Hepatic stellate cell (primary cell): ENCODE data around the gene ROBO2.

Experiments used
- DNase-seq: peaks from one replicate; pipeline ENCODE4 v3.0.0; 2011; ENCODE audit warnings: low spot score

Gene ROBO2

DNA sequence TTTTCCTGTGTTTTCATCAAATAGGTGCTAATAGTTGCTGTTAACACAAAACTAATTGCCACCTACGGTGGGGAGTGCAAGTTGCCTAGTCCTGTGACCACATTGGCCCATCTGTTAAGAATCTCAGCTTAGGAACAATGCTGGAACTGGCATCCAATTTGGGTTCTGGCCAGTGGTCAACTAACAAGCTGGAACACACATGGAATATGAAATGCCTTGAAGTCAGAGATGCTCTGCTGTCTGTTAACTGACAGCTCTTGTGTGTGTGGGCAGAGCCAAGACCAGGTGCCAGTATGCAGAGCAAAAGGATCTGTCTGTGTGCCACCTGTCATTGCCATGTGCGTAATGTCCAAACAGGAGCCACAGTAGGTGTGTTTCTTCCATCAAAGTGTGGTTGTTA lies 460.8 kb downstream of the ROBO2 start:
- DNase-seq = no peak

DNA sequence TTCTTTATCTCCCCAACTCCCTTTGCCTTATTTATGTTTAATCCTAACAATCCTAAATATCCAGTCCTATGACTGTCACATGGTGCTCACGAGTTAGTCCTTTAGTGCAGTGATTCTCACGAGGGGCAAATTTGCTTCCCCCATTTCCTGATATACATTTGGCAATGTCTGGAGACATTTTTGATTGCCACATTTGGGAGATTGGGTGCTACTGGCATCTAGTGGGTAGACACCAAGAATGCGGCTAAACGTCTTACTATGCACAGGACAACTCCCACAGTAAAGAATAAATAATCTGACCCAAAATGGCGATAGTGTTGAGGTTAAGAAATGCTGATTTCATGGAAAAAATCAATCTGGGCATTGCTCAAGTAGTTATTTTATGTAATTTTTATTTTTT lies 466.5 kb downstream of the ROBO2 start:
- DNase-seq = no peak

DNA sequence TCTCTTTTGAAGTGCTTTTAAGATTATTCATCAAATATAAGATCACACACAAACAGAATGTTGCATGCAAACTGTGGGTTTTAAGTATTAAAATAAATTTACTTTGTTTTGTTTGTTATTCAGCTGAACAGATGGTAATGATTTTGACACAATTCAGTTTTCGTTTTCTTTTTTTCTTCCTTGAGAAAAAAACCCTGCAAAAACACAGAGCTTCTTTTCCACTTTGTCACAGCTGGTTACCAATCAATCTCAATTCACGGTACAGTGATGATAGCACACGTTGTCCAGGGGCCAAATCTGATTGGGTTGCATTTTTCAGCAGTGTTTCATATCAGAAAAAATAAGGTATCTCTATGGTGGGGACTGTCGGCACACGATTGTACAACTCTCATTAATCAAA lies 473.6 kb downstream of the ROBO2 start:
- DNase-seq = no peak

DNA sequence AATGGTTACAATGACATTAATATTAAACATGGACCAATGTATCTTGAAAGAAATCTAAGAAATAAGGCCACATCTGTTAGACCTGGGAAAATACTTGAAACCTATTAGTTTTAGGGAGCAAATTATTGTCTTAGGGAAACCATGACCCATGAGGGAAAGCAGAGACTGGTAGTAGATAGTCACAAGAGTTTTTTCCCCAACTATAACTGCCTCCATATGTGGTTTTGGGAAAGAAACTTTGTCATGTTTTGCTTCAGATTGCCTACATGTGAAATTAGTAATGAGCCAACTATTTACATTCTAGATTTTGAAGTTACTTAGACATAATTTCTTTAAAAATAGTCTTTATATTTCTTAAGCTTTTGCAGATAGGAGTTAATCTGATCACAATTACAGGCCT lies 474.9 kb downstream of the ROBO2 start:
- no peak for DNase-seq

DNA sequence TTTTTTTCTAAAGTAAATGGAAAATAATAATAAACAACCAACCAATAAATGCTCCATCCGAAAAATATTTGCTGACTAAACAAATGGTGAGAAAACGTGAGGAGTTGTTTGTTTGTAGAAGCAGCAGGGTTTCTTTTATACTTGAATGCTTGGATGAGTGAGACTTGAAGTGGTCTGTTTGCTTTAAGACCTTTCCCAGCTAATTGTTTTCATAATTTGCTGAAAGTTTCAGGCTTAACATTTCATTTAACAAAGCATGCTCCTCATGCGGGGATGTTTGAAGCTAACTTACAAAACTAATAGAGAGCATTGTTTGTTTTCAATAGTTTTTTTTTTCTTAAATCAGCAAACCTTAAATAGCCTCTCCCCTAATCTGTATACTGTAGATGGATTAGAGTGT lies 484.6 kb downstream of the ROBO2 start:
- DNase-seq = no peak

DNA sequence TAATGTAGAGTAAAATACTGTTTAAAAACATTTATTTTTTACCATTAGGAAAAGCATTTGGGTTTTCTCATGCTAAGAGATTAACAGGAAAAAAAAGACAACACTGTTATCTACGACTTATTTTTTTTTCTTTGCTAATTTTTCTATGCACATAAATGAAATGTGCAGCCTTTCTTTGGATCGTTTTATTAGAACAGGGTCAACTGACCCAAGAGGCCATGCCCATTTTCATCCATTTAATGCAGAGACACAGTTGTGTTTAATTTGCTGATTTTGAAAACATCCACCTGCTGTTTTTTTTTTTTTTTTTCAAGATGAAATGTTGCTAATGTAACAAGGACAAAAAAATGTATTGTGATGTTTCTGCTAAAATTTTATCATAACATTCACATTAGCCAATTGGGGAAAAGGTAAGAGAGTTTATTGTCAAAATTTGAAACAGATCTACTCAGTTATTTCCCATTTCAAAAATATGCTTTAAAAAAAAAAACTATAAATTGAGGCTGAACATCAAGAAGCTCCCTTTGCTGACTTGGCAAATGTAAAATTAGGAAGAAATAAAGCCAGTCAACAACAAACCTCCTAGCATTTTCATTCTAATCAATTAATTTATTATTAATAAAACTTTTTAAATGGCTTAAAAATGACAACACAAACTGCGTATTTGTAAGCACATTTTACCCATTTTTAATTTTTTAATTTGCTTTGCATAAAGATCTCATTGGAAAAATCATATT lies 485.2 kb downstream of the ROBO2 start:
- no peak for DNase-seq

DNA sequence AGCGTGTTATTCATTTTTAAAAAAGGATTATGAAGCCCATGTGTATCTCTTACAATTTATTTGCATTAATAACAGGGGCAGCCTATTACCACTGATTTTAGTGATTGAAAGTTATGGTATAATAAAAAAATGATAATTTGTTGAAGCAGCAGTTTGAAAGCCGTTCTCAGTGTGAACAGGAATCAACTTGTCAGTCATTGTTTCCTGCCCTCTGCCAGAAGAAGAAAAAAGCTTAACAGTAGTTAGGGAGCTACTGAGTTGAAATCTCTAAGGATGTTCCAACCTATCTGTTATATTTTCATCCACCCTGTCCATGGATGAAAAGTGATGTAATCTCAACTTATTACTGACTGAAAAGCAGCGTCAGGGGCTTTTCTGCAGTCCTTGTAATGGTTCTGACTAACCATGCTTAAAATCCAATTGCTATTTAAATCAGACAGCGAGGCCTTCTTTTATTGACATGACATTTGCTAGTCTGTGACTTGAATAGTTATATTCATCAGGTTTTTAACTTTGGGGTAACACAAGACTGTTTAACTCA lies 486.7 kb downstream of the ROBO2 start:
- DNase-seq = no peak

DNA sequence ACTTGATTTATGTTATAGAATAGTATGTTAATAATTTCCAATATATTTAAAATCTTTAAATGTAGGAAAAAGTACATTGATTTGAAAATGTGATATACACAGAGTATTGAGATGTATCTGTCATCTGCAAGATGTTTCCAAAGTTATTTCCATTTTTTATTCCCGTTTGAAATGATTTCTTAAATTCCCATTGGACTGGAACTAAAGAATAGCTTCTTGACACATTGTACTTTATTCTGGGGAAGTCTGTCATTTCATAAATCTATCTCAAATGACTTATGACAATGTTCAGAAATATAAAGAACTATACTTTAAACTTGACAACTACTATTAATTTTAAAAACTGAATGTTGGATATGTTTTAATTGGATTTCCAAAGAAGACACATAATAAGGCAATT lies 489.6 kb downstream of the ROBO2 start:
- DNase-seq = no peak

DNA sequence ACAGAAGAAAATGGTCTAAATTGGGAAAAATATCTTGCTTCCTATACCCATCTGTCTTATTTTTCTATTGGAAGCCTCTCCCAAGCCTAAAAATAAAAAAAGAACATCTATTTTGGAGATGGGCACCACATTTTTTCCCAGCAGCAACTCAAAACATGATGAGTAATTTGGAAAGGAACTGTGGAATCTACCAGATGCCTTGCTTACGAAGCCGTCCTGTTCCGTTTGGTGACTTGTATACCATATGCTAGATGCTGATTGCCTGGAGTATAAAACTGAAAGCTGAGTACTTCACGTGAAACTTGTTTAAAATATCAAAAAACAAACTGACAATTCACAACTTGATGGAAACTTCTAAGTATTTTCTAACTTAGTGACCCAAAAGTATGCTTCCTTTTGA lies 491.0 kb downstream of the ROBO2 start:
- DNase-seq = peak; percentile 6

DNA sequence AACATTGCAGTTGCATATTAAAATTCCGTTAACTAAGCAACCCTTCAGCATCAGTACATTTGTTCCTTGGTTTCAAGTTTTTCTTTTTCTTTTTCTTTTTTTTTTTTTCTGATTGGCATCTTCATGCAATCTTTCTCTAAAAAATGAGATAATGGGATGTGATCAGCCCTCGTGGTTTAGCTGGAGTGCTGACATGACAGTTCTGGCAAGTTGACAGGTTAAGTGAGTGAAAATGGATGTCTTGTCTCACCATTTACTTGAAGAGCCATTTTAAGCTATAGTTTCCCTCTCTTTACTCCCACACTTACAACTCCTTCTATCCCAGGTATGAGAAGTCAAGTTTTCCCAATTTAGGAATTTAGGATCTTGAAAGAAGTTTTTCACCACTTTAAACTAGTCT lies 495.2 kb downstream of the ROBO2 start:
- no peak for DNase-seq

DNA sequence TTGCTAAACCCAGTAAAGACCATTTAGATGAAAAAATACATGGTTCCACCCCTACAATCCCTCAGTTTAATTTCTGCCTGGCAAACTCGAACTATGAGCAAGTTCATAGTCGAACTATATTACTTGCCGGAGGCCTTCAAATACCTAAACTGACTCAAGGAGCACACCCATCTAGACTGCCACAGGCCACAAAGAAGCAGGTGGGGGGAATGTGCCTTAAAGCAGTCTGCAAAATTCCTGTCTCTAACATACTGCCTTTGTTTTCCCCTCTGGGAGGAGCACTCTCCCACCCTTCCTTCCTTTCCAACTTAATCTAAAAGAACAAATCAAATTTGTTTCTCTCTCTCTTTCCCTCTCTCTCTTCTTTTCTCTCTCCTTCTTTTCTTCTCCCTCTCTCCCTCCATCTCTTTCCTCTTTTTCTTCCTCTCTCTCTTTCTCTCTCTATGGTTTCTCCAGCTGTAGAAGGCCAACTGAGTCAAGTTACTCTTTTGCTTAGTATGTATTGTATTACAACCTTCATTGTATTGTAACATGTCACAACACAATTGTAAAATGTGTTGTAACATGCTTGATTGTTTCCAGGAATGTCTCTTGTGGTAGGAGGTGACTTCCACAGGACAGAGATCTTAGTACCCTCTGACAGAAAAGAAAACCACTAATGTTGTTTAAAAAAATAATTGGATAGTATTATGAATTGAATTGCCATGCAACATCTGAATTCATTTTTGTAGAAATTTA lies 496.3 kb downstream of the ROBO2 start:
- DNase-seq = no peak

DNA sequence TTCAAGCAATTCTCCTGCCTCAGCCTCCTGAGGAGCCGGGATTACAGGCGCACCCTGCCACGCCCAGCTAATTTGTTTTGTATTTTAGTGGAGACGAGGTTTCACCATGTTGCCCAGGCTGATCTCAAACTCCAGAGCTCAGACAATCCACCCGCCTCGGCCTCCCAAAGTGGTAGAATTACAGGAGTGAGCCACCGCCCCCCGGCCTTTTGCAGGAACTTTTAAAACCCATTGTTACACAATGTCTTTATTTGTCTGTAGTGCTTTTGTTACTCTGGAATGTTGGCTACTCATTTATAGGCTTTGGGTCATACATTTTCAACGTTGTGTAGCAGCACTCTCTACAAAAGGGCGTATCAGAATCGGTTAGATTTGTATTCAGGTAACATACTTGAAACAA lies 499.1 kb downstream of the ROBO2 start:
- DNase-seq = no peak

DNA sequence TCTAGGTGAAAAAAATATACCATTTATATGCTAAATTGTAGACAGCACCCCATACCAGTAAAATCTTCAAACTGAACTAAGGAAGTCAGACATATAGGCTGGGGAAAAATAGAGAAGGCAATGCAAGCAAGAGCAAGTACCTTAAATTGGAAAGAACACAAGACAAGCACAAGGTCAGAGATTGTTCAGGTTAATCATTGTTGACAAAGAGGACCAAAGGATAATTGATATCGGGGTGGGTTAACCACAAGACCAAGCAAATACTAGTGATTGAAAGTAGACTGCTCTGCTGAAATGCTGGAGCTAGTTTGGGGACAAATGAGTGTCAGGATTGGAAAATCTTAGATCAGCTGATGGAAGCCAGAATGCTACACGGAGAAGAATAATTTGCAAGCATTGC lies 499.8 kb downstream of the ROBO2 start:
- DNase-seq = no peak

DNA sequence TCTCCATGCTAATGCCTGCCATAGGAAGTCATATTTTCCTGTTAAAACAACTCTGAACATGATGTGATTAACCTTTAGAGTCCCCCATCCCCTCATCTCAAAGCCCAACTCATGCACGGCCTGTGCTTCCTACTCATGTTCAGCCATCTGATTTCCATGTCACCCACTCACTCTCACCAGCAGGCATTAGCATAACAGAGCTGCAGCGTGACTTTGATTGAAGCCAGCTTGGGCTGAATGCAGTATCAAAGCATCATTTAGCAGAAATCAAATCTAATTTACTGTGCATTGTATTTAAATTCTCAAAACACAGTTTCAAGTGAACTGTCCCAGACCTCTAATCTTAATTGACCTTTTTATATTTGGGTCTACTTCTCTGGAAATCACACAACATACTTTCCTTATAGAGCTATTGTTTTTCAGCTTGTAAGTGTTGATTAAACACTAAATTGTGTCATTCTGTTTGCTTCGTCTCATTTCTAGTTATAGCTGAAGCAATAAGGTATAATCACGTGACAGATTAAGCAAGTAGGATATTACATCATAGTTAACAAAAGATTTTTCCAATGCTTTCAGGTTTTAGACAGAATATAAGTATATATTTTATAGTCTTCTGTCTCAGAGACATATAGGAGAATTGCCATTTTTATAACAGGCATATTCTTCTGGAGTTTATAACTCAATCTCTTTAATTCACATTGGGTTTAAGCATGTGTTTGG lies 501.5 kb downstream of the ROBO2 start:
- DNase-seq = no peak

DNA sequence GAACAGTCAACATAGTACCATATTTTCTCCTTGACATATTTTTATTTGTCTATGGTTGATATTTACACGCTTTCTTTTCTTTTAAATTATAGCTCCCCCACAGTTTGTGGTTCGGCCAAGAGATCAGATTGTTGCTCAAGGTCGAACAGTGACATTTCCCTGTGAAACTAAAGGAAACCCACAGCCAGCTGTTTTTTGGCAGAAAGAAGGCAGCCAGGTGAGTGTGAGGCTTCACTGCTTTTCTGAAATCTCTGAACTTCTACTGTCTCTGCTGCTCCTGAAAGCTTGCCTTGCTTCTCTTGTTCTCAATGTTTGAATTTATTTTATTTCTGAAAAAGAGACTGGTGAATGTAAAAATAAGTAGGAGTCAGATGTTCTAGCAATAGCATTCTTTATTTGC lies 506.3 kb downstream of the ROBO2 start:
- DNase-seq = no peak

DNA sequence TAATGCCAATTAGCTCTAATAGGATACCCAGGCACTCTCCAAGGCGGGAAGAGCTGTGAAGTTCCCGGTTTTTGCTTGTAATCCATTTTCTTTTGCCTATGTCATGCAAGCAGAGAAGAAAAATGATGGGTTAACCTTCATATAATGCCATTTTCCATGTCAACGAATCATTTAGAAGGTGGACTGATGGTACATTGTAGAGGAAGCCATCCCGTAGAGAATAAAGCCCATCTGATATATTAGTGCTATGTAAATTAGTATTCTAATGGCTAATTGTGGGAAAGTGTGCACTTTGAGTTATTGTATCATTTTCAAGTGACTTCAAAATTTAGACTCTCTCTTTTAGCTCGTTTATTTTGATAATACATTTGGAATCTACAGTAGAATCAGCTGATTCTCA lies 509.1 kb downstream of the ROBO2 start:
- no peak for DNase-seq

DNA sequence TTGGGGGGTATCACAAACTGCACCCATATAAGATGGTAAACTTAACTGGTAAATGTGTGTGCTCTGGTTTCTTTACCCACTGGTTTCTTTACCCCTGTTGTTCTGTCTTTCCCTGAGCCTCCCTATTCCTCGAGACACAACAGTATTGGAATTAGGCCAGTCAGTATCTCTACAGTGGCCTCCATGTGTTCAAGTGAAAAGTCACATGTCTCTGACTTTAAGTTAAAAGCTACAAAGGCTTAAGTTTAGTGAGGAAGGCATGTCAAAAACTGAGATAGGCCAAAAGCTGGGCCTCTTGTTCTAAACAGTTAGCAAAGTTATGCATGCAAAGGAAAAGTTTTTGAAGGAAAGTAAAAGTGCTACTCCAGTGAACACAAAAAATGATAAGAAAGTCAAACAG lies 513.3 kb downstream of the ROBO2 start:
- DNase-seq = no peak

DNA sequence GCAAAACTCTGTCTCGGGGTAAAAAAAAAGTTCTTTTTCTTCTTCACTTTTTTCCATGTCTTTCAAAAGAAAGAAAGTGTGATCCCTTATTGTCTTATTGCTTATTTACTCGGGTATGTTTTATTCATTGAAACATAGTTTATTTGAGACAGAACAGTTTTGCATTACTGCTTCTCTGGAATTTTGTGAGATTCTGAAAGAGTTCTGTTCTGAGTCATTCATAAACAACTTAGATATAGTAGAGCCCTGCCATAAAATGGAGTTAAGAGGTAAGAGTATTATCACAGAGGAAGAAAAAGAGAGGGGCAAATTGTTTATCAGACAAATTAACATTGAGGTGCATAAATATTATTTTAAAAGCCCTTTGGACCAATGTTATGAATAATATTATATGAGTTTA lies 522.2 kb downstream of the ROBO2 start:
- DNase-seq = no peak

DNA sequence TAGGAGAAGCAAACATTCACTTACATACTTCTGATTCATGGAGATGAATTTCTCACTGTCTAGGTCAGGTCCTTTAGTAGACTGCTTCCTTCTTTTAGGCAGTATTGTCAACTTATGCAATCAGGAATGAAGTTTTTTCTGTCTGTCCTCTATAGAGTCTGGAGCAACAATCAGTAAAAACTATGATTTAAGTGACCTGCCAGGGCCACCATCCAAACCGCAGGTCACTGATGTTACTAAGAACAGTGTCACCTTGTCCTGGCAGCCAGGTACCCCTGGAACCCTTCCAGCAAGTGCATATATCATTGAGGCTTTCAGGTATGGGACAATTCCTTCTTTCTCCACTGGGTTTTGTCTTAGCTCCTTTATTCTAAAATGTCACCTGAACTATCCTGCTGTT lies 523.1 kb downstream of the ROBO2 start:
- DNase-seq = no peak

DNA sequence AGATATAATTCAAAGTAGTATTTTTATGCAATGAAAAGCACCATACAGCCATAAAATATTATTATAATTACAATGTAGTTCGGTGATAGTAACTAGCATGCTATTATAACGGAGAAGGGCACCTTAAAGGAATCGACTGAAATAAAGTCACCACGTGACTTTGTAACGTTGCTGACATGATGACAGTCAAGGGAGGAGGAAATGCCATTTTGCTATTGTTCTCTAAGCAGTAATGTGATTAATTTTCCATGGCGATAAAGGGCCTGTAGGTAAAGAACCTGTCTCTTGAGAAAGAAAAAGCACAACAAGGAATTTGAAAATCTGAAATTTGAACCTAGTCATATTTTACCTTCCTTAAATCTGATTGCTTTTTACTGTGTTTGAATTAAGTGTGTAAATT lies 526.2 kb downstream of the ROBO2 start:
- DNase-seq = no peak

DNA sequence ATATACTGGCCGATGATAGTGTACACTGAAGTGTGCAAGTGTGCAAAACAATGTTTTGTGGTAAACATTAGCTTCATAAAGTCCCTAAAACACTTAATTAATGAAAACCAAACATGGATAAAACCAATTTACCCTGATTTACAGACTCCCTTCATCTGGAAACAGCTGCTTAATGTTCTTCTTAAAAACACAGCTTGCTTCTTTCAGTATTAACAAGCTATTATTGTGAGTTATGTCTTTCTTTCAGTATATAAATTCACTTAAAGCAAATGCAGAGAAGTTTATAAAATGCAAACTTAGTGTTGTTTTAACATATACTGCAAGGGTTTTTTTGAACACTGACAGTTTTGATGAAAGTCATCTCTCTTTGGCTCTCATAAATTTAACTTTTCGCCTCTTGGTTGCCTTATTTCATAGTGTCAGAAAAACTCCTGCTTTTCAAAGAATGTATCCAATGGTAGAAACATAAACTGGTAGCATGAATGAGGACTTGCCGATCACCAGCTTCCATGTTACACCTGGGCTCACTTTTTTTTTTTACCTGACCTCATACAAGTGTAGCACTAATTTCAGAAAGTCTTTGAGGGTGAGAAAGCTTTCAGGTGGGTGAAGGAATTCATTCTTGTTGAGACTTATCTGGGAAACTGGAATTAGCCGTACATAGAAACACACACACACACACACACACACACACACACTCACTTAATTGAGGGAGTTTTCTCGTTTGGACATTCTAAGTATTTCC lies 532.2 kb downstream of the ROBO2 start:
- DNase-seq = no peak

DNA sequence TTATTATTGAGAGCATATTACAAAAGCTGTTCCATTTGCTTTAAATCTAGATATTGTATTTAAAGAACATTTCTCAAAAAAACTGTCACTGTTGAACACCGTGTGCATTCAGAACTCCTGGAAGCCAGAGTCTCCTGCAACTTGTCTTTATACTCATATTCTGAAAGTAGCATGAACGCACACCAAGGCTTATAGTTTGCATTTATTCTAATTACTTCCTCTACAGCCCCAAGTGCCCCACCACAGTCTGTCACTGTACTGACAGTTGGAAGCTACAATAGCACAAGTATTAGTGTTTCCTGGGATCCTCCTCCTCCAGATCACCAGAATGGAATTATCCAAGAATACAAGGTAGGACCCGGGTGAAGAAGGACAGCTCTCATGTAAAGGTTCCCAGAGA lies 537.4 kb downstream of the ROBO2 start:
- no peak for DNase-seq
